T1000 (cell line): ENCODE results near the gene ADAM15.

ENCODE experiments used
- DNase-seq: peaks from one replicate; lab custom pipeline; 2025; ENCODE audit warnings: mixed read lengths; lab: John Stamatoyannopoulos, UW

ADAM15 gene

GRCh38 chr1:155050560-155051341 lies at the start of gene ADAM15:
TSS of gene ADAM15 (plus strand) at chr1:155051316. CDS start at chr1:155051387, 71 bp downstream.
- DNase-seq = peak; percentile 57

- DNase-seq = no peak
Observed at GRCh38 chr1:155001425-155001674, 49.8 kb upstream of the ADAM15 start.

DNA sequence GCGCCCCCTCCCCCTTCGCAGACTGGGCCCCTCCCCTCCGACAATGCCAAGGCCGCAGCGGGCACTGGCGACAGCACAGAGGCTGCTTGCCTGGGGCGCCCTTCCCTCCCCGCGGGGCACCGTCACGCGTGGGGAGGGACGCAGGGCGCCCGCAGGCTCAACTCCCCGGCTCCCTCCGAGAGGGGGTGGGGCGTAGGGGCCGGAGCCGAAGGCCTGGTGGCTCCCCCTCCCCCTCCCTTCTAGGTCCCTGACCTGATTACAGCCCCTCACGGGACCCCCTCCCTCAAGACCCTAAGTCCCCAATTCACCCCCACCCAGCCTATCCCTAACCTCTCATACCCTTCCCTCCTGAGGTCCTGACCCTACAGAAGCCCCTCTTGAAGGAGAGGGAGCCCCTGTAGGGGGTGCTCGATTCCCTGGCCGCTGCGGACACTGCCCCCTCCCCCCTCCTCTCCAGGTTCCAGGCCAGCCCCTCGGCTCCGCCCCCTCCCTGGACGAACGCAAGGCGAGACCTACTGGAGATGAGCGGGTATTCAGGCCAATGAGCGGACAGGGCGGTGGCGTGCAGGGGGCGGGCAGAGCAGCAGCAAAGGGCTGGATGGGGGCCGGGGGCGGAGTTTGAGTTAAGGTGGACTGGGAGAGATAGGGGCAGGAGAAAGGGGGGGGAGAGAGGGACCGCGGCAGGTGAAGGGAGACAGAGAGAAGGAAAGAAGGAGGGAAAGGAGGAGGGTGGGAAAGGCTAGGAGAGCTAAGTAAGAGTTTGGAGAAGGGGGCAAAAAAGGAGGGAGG lies 49.2 kb upstream of the ADAM15 start:
- peak; percentile 94 for DNase-seq

DNA sequence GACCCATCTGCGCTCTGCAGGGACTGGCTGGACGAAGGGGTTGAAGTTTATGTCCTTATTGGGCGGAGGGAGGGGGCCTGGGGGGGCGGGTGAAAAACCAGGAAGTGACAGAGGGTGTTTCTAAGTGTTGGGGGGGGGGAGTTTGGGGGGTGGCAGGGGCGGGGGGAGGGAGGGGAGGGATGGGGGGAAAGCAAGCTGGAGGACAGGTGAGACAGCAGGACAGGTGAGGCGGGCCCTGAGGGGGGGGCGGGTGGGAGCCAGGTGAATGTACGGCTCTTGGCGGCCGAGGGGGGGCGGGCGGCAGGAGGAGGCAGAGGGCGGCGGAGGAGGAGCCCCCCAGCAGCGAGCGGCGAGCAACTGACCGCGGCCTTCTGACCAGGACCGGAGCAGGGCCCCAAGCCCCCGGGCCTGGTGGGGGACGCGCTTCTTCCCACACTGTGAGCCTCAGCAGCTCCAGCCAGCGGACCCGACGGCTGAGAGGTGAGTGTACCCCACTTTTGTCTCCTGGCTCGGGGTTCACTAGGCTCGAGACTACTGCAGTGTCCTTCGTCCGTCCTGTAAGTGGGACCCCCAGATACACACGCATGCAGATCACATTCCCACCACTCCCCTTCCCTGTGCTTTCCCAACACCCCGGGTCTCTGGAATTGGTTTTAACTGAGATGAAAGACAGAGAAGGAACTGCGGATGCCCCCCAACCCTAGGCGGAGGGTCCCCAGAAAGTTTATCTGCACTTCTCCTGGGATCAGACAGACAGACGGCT lies 48.5 kb upstream of the ADAM15 start, which contains the start of gene ZBTB7B:
ZBTB7B (plus strand) TSS at position 339 of the 763 bp plus-strand sequence. CDS start 11,859 bp downstream, outside the sequence.
- no peak for DNase-seq

DNA sequence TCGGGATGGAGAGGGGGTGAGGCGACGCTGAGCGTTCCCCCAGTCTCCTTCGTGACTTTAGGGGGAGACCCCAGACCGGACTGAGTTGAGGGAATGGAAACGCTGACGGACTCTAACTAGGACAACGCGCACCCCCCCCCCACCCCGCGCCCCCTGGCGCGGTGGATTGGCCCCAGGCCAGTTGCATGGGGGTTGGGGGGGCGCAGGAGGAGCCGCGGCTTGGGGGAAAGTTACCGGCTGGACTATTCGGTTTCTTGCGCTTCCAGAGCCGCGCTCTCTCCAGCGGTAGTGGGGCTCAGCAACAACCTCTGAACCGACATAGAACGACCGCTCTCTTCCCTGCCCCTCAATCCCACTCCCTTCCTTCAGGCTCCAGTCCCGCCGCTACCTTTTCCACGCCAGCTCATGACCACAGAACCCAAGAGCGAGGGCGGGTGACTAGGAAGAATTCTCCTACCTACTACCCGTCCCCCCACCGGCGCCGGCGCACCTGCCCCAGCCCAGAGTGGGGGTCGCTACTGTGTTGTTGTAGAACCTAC lies 47.8 kb upstream of the ADAM15 start:
- no peak for DNase-seq

DNA sequence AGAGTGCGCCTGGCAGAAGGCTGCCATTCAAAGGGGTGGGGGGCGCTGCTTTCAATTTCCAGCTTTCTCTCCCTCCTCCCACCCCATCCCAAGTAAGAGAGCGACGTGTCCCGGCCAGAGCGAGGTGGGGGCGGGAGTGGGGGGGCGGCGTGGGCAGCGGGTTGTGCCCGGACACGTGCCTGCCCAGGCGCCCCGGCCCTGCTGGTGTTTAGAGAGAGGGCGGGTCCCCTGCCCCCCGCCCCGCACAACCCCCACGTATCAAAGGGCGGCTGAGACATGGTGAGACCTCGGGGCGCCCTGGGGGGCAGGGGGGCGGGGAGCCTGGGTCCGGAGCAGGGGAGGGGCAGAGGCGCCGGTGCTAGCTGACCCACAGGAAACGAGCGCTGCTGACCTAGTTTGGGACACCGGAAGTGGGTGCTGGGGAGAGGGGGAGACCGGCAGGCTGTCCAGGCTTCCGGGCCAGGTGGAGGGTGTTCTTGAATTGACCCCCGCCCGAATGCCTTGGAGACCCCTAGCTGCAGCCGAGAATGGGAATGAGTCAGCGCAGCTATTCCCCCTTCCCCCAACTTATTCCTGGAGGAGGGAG lies 47.3 kb upstream of the ADAM15 start:
- DNase-seq = no peak

DNA sequence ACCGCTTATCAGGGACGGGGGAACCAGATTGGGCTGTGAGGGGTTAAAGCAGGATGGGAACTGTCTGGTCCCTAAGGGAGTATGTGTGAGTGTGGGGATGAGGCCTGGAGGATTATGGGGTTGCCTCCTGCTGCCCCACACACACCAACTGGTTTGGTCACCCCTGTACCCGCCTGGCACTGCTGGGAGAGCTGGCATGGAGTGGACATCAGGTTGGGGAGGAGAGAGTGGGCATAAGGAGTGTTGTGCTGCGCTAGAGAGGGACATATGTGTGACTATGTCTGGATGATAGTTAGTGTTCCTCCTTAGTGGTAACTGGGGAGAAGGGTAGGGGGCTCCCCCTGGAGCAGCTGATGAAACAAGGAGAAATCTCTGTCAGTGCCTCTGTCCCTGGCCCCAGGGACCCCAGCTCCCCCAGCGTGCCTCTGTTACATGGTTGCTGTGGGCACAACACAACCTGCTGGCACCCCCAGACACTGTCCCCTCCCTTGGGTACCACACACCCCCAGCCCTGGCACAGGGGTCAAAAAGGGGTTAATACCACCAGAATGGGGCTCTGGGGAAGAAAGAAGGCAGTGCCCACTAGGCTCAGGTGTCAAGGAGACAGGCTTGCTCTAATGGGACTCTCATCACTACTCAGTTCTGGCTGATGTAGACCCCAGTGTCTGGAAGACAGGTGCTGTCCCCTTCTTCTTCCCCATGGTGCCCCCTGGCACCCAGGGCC lies 46.6 kb upstream of the ADAM15 start:
- DNase-seq = no peak

DNA sequence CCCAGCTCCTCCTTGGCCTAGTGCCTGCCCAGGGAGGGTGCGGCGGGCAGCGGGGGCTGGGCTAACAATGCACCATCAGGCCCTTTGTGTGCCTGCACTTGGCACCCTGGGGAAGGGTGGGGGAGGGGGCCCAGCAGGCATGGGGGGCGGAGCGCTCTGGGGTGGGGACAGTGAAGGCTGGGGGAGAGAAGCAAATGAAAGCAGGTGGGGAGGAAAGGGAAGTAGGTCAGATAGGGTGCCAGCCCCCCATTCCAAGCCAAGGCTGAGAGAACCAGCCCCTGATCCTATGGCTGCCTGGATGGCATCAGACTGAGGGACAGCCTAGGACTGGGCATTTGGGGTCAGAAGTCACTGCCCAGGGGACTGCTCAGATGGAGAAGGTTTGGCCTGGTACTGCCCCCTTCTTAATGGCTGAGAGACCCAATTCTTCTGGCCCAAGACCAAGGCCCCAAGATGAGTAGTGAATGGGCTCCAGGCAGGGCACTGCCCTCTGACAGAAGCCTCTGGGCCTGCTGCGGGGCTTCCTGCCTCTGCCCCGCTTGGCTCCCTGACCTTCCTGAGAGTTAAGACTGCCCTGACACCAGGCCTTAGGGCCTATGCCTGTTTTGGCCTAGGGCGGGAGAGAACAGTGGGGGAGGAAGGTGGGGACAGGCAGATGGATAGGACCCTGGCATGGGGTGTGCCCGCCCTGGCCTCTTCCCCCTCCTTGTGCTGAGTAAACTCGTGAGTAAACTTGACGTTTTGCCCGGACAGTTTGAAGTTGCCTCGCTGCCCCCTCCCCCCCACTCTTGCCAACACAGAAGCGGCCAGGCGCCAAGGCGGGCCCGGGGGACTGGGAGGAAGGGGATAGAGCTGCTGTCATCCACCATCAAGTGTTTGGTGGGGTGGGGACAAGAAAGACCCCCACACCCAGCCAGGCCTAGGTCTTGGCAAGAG lies 45.8 kb upstream of the ADAM15 start:
- no peak for DNase-seq

GRCh38 chr1:155006601-155007101 lies 44.5 kb upstream of the ADAM15 start:
- no peak for DNase-seq

GRCh38 chr1:155007251-155007828 lies 43.8 kb upstream of the ADAM15 start:
- DNase-seq = no peak

DNA sequence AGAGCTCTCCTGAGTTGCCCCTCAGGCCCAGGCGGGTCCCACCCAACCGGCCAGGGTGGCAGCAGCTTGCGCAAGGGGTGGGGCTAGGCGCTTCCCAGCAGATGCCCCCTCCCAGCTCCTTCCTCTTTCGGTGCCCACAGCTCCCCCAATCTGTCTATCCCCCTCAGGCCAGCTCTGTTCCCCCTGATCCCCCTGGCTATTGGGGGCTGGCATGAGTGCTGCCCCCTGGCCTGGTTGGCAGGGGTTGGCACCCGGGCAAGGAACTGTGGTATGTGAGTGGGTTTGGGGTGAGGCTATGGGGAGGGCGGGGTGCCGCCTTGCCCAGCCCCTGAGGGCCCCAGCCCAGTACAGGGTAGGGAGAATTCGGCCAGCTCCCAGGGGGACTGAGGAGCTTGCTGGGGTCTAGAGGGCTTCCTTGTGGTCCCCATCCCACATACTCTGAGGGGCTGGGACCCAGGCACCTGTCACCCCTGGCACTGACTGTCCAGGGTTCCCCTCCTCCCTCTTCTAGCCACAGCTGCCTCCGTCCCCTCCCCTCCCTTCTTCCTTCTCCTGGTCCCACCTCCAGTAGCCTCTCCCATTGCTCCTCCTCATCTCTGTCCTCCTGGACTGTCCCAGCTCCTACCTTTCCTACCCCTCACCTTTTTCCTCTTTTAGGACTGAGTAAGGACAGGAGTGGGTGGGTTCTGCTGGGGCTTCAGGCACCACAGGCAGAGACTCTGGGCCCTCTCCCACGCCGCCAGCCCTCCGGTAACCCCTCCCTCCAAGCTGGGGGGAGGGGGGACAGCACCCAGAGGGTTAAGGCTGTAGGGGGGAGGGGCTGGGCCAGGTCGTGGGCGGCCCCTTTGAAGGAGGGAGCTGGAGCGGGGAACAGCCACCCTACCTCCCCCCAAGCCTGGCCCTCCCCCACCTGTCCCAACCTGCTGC lies 42.8 kb upstream of the ADAM15 start:
- DNase-seq = no peak

GRCh38 chr1:155009221-155009711 lies 41.9 kb upstream of the ADAM15 start:
- no peak for DNase-seq

DNA sequence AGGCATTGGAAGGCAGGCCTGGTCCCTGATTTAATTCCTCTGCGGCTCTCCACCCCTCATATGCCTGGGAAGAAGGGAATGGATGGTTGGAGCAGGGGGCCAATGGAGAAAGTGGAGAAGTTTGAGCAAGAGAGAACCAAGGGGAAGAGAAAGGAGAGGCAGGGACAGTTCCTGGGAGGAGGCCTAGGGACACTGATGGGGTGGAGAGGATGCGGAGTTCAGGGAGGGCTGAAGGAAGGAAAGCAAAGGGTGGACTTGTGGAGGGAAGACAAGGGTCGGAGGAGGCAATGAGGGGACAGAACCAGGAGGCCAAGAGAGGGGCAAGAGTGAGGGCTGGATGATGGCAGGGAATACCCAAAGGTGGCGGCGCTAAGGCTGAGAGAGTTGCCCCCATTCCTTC lies 41.4 kb upstream of the ADAM15 start:
- DNase-seq = no peak

- DNase-seq = no peak
Observed at GRCh38 chr1:155010211-155010918, 40.8 kb upstream of the ADAM15 start.

DNA sequence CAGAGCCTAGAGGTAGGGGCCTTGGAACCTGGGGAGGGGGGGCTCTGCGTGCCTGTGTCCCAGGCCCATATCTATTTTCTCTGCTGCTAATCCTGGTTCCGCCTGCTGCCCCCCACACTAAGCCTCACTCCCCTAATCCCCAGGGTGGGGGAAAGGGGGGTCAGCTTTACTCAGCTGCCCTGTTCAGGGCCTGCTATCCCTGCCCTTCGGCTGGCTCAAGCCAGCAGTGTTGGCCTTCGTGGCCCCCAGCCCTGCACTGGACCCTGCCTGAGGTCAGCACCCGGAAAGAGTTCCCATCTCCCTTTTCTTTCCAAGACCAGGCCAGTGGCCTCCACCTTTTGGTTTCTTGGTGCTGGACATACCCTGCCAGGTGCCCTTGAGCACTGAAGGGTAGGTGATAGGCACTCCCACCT lies 40.1 kb upstream of the ADAM15 start:
- DNase-seq = no peak

DNA sequence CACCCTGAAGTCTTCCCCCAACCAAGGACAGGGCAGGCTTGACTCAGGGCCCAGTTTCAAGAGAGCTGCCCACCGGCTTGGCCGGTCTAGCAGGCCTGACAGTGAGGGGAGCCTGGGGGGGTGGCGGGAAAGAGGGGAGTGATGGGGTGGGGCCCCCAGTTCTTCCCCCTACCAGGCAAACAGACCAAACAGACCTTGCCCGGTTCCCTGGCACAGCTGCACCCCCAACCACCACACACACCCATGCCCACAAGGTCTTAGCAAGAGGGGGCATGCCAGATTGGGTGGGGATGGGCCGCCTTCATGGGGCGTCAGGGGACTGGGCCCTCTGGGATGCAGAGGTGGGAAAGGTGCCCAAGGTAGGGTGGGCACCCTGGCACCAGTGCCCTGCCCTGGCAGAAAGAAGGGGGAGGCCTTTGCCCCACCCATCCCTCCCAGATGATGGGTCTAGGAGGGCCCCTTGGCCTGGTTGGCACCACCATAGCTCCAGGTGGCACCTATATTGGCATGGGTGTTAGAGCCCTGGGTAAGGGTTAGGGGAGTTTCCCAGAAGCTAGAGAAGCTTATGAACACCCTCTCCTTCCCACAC lies 39.6 kb upstream of the ADAM15 start:
- no peak for DNase-seq

DNA sequence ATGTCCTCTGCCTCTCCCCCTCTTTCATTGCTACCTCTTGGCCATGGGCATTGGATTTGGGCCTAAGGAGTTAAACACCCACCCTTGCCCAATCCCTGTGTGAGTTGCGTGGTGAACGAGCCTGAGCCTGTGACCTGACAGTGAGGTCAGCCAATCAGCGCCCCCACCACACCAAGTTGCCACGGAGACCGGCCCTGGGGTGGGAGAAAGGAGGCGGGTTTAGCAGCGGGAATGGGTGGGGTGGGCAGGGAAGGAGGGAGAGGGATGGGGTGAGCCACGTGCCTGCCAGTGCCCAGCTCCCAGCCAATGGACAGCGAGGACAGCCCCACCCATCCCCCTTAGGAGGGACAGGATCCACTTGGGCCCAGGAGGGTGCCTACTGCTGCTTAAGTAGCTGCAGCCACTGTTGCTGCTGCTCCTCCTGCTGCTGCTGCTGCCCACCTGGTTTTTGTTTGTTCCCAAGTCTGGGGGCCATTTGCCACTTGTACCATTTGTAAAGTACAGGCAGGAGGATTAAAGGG lies 39.0 kb upstream of the ADAM15 start:
- no peak for DNase-seq
